Upper lobe of right lung (tissue), 1 donor: Measurements from ENCODE around the gene BMPR1B. TPM values are rescaled to one million over a fixed set of nuclear protein-coding genes. Genes with fewer than 3 reads are reported as not detected.

Source experiments
- ATAC-seq: fragments of 200-7000 bp; cut with Tn5 transposase; one replicate; pipeline ENCODE4 v1.9.1; 2020; ENCODE audit warnings: mild to moderate bottlenecking, moderate library complexity
- DNase-seq: peaks from one replicate; pipeline ENCODE4 v3.0.0-alpha.2; 2020
- H3K27ac ChIP-seq: fragments of 200-600 bp; one replicate; pipeline ENCODE4 v1.8.0; 2022
- H3K27me3 ChIP-seq: fragments of 200-600 bp; one replicate; pipeline ENCODE4 v1.8.0; 2022; ENCODE audit warnings: mild to moderate bottlenecking
- H3K36me3 ChIP-seq: fragments of 200-600 bp; one replicate; pipeline ENCODE4 v1.8.0; 2022
- H3K4me1 ChIP-seq: fragments of 200-600 bp; one replicate; pipeline ENCODE4 v1.8.0; 2022
- H3K4me3 ChIP-seq: fragments of 200-600 bp; one replicate; pipeline ENCODE4 v1.8.0; 2022; ENCODE audit warnings: mild to moderate bottlenecking
- H3K9me3 ChIP-seq: fragments of 200-600 bp; one replicate; pipeline ENCODE4 v1.8.0; 2022
- intact Hi-C: fragments of 100-400 bp; cut with DNase I; formaldehyde crosslinking; loops from one replicate; pipeline ENCODE4 v1.11.0; 2022
- total RNA-seq: library from RNA; stranded (reverse); fragmentation: NEBNext Ultra II Directional; extraction: Animal tissue kit (Norgen Biotek cat#: 25700); gene quantifications from one replicate; pipeline ENCODE4 v1.2.1, GENCODE V29; 2021
- TF ChIP-seq, protein P1 (sequence below): fragments of 200-600 bp; IDR thresholded peaks from one replicate; pipeline ENCODE4 v1.8.0; 2022; ENCODE audit warnings: antibody characterized with exemption
- donor health status: DM: no; HTN: yes; CAD: no; lungs with severe emphysema.

BMPR1B gene
- total RNA-seq, 1 donor from 2014 or later, result 3.0 TPM

DNA sequence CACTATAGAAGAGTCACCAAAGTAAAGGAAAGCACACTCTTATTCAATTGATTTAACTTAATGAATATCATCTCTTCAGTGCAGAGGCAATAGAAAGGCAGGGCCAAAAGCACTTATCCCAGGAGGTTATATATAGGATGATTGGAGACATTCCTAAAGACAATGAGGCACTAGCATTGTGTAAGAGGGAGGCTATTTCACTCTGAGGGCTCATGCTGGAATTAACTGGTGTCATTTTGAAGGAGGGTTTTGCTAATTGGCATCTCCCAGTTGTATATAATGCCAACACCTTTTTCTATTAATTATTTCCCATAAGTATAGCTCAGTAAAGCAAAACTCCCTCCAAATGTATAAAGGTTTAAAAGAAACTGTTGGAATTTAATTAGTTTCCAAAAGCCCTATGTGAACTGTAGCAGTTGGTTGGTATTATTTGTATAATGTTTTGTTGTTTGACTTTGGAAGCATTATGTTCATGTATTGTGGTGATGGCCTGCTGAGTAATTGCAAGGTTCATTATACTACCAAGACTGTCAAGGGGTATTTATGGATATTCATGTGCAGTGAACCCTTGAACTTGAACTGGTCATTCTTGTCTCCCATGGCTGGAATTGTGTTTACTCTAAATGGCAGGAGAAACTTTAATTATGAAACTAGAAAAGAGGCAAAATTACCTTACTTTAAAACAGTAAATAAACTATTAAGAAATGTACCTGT, 270.3 kb downstream of the BMPR1B start:
- DNase-seq (no peak), ATAC-seq (no peak)
- H3K4me1 ChIP-seq, result no peaks in the 10 kb centered on the region
- TF ChIP-seq, protein P1, sequence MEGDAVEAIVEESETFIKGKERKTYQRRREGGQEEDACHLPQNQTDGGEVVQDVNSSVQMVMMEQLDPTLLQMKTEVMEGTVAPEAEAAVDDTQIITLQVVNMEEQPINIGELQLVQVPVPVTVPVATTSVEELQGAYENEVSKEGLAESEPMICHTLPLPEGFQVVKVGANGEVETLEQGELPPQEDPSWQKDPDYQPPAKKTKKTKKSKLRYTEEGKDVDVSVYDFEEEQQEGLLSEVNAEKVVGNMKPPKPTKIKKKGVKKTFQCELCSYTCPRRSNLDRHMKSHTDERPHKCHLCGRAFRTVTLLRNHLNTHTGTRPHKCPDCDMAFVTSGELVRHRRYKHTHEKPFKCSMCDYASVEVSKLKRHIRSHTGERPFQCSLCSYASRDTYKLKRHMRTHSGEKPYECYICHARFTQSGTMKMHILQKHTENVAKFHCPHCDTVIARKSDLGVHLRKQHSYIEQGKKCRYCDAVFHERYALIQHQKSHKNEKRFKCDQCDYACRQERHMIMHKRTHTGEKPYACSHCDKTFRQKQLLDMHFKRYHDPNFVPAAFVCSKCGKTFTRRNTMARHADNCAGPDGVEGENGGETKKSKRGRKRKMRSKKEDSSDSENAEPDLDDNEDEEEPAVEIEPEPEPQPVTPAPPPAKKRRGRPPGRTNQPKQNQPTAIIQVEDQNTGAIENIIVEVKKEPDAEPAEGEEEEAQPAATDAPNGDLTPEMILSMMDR, result no peak
- H3K27me3 ChIP-seq, result no peaks in the 10 kb centered on the region
- H3K4me3 ChIP-seq, result no peak overlapping the region
- H3K27ac ChIP-seq, result no peak overlapping the region
- no peaks in the 10 kb centered on the region for H3K9me3 ChIP-seq
- no peaks in the 10 kb centered on the region for H3K36me3 ChIP-seq
- intact Hi-C loops, result no loop called here

DNA sequence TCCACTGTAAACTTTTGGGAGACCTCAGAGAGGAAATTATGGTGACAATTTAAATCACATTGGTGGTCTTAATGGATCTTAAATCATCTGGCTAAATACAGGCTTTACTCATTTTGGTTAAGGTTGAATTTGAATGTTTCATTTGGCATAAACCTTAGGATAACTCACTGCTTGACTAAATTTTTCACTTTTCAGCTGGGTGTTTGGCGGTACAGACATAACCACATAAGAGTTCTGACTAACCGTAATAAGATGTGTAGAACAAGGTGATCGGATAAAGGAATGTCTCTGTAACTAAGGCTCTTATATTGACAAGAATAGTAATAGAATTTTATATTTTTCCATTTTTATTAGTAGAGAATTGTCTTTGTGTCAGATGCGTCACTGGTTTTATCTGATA, 281.0 kb downstream of the BMPR1B start:
- intact Hi-C loops, result no loop called here
- TF ChIP-seq, protein P1, result no peak
- ATAC-seq (no peak), DNase-seq (no peak)
- no peak overlapping the region for H3K4me3 ChIP-seq
- no peak overlapping the region for H3K27ac ChIP-seq
- no peaks in the 10 kb centered on the region for H3K4me1 ChIP-seq
- no peaks in the 10 kb centered on the region for H3K9me3 ChIP-seq
- no peaks in the 10 kb centered on the region for H3K36me3 ChIP-seq
- no peaks in the 10 kb centered on the region for H3K27me3 ChIP-seq

DNA sequence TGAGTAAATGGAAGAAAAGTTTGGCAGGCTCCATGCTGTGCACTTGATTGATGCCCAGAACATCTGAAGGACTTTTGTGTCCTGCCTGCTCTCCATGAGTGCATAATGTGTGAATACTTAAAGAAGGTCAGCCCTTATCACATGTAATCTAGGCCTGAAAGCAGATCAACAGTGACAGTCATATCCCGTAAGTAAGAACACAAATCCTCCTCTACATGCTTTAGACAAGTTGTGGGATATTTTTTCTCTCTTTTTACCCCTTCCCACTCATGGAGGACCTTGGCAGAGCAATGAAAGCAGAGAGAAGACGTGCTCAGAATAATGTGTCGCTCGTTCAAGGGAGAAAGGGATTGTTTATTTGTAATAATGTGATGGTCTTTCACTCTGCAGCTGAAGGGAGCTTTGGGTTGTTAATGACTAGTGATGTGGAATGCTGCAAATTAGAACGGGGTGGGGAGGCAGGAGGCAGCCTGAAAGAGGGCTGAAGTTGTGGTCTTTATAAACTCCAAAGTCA, 286.6 kb downstream of the BMPR1B start:
- Histone ChIP-seq H3K4me3 (no peak overlapping the region), H3K27me3 (no peaks in the 10 kb centered on the region), H3K36me3 (no peaks in the 10 kb centered on the region), H3K27ac (no peak overlapping the region), H3K9me3 (no peaks in the 10 kb centered on the region), H3K4me1 (no peaks in the 10 kb centered on the region)
- DNase-seq, result no peak
- intact Hi-C loops, result no loop called here
- ATAC-seq, result no peak
- TF ChIP-seq, protein P1, result no peak

DNA sequence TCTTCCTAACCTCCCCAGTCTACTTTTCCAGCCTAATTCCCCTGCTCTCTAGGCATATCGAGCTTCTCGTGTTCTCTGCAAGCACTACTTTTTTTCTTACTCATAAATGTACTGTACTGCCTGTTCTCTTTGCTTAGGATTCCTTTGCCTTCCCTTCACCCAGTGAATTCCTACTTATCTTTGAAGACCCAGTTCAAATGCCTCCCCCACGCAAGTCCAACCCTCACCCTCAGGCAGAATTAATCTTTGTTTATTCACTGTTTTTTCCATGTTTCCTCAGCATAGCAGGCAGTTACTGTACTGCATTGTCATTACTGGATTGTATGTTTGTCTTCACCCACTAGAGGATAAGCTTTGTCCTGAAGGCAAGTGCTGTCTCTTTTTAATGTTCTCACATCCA, 287.7 kb downstream of the BMPR1B start:
- Histone ChIP-seq H3K4me1 (no peaks in the 10 kb centered on the region), H3K27me3 (no peaks in the 10 kb centered on the region), H3K36me3 (no peaks in the 10 kb centered on the region), H3K27ac (no peak overlapping the region), H3K9me3 (no peaks in the 10 kb centered on the region), H3K4me3 (no peak overlapping the region)
- intact Hi-C loops, result no loop called here
- TF ChIP-seq, protein P1, result no peak
- ATAC-seq (no peak), DNase-seq (no peak)

DNA sequence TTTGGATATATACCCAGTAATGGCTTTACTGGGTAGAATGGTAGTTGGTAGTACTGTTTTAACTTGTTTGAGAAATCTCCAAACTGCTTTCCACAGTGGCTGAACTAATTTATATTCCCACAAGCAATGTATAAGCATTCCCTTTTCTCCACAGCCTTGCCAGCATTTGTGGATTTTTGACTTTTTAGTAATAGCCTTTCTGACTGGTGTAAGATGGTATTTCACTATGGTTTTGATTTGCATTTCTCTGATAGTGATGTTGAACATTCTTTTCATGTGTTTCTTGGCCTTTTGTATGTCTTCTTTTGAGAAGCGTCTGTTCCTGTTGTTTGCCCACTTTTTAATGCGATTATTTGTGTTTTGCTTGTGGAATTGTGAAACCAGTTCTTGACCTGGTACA, 290.5 kb downstream of the BMPR1B start:
- DNase-seq (no peak), ATAC-seq (no peak)
- no peaks in the 10 kb centered on the region for H3K4me1 ChIP-seq
- no peaks in the 10 kb centered on the region for H3K36me3 ChIP-seq
- H3K27me3 ChIP-seq, result no peaks in the 10 kb centered on the region
- no peaks in the 10 kb centered on the region for H3K9me3 ChIP-seq
- H3K4me3 ChIP-seq, result no peak overlapping the region
- H3K27ac ChIP-seq, result no peak overlapping the region
- TF ChIP-seq, protein P1, result no peak
- intact Hi-C loops, result no loop called here
